Epidermal melanocyte (primary cell): Measurements from ENCODE around the gene CD1E.
"Not testable (repeated sequence)": the region's sequence is repeated elsewhere in the genome, so short reads cannot be mapped to it uniquely, and the experiment has no call there.

Experiments used
- DNase-seq: peaks from one replicate; pipeline ENCODE4 v3.0.0; 2011; ENCODE audit warnings: low spot score; ENCODE audit not compliant: insufficient read length

Gene CD1E

DNA sequence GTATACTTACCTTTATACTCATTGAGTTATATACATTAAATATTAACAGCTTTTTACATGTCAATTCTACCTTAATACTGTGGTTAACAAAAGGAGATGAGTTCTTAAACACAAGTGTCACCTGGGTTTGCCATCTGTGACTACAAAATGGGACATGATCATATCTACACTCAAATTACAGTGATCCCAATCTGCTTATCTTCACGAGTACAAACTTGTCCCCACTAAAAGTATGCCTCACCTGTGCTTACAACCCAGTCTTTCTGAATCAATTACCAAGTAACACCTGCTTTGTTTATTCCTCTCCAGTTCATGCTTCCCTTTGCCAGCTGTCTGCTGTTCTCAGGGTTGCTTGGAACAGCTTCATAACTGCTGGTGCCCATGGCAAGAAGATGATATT is 8.8 kb downstream of the CD1E start:
- no peak for DNase-seq

DNA sequence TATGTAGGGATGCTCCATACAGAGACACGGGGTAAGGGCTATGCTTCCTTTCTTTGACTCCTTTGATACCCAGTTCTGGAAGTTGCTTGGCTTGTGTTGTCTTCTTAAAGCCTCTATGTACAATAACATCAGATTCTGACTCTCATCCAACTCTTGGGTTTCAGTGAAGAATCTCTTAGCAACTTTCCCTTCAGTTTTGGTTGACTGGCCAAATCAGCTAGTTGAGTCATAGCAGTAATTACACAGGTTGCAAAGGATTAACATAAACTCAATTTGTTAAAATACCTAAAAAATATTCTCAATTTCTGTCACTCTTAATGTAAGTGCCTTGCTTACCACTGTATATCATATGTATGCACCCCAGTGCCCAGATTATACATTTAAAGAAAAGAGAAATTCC is 9.2 kb downstream of the CD1E start:
- no peak for DNase-seq

DNA sequence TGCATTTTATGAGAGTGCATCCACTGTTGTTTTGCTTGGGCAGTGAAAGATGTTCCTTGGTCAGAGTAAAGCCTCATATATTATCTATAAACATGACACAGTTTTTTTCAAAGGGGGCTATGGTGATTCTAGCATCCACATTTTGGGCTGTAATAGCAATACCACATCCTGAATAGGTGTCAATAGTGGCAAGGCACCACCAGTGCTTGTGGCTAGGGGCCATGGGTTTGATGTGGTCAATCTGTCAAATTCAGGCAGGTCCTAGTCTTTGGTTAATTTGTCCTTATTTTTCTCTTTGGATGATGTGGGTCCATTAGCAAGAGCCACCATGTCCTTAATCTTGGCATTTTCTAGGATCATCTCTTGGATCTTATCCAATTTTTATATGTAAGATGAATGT is 13.1 kb downstream of the CD1E start:
- no peak for DNase-seq

DNA sequence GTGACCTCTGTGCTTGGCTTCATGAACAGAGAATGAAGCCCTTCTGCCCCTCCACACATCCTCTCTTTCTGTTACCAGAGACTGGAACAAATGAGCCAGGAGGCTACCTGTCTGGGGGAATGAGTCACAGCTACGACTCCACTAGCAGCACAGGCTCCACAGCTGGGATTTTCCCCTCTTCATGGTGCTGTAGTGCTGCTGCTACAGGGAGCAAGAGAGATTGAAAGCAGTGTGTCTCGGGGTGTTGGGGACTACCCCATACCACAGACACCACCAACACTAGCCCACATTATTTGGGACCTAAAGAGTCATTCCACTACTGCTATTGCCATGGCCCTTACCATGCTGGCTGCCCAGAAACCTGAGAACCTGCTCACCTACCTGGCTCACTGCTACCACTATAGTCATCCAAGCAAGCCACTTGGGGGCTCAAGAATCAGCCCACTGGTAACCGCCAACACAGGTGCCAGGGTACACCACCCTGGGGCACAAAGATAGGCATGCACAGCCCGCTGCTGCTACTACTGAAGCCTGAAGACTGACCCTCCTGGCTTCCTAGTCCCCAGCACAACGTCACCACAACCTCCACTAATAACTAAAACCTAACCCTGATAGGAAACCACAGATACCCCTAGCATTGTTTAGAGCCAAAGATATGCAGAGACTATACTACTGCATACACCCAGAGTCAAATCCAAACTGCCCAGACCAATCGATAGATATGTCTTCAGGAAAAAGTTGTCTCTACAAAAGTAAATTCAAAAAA is 17.7 kb downstream of the CD1E start:
- DNase-seq, result no peak

DNA sequence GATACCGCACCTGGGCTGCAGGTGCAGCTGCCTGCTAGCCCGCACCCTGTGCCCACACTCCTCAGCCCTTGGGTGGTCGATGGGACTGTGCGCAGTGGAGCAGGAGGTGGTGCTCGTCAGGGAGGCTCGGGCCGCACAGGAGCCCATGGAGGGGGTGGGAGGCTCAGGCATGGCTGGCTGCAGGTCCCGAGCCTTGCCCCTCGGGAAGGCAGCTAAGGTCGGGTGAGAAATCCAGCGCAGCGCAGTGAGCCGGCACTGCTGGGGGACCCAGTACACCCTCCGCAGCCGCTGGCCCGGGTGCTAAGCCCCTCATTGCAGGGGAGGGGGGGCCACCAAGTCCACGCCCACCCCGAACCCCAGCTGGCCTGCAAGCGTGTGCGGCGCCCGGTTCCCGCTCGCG is 20.4 kb downstream of the CD1E start:
- DNase-seq, result not testable (repeated sequence)

DNA sequence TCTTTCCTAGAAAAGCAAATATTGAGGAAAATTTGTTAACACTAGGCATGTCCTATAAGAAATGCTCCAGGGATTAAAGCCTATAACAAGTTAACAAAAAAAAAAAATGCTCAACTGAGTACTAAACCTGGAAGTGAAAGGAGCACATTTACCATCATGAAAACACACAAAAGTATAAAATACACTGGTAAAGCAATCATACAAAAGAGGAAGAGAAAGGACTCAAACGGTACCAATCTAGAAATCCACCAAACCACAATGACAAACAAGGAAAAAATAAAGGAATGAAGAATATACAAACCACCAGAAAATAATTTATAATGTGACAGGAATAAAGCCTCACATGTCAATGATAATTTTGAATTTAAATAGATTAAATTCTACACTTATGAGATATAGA is 21.2 kb downstream of the CD1E start:
- DNase-seq, result no peak

DNA sequence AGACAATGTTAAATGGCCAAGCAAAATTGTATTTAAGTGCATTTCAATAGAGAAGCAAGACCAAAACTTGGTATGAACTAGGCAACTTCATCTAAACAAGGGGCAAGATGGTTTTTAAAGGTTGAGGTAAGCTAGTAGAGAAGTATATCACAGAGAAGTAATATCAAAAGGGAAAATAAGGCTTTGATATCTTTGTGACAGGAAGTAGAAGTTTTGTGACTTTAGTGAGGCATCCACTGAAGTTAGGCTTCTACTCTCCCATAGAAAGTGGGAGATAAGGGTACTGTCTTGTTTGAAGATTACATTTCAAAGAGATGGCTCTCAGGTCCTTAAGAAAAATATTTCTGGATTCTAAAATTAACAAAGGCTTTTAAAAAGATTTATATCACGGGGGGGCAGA is 36.6 kb downstream of the CD1E start:
- DNase-seq, result no peak

DNA sequence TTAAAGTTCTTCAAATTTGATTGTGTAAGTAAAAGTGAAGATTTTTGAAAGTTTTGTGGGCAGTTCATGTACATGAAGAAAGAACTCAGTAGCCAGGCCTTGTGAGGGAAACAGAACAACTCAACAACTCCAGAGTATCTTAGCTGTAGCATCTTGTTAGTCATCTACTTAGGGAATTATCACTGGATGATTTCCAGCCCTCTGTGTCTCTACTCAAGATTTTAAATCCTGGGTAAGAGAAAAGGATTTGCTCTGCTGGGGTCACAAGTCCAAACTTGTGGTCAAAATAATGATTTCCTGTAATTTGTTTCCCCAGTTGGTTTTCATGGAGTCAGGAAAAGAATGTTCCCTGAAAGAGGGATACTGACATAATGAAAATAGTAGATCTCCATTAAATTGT is 37.4 kb downstream of the CD1E start:
- no peak for DNase-seq

DNA sequence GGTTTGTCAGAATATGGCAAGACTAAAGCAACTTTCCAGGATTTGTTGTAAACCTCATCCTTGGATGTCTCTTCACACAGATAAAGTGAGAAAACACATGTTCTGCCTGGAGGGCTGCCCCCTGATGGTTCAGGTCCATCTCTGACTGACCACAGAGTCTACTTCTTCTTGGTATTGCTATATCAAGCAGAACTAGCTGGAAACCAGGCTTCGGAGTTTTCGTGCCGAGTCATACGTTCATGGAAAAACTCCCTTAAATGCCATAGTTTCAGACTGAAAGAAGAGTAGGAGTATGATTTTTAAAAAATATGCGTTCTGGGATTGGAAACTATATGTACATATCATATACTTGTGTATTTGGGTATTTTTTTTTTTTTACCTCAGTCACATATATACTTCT is 39.8 kb downstream of the CD1E start:
- no peak for DNase-seq

DNA sequence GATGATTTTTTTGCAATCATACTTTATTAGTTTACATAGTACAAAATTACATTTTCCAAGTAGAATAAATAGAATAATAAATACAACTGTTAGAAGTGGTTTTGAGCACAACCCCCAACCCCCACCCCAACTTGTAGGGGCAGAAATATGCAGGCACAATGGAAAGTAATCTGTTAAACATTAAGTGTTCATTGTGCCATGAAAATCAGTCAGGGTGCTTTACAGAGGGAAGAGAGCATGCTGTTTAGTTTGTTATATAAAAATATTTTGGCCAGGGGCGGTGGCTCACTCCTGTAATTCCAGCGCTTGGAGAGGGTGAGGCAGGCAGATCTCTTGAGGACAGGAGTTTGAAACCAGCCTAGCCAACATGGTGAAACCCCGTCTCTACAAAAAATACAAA is 43.0 kb downstream of the CD1E start:
- DNase-seq, result no peak

DNA sequence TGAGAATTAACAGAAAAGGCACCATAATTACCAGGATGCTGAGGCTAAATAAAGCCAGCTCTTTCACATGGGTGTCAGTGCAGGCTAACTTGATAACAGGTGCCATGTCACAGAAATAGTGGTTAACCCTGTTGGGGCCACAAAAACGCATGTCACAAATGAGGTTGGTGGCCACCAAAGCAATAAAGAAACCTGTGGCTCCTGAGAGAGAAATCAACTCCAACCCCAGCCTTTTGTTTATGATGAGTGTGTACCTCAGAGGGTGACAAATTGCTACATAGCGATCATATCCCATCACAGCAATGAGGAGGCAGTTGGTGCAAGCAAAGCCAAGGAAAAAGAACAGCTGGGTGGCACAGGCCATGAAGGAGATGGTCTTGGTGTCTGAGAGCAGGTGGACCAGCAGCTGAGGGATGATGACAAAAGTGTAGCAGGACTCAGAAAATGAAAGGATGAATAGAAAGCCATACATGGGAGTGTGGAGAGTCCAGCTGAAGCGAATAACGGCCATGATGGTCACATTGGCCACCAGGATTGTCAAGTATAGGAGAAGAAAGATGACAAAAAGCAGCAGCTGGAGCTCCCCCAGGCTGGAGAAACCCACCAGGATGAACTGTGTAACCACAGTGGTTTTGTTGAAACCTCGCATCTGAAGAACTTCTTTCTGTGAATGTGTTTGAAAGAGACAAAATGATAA is 45.3 kb downstream of the CD1E start, which contains the start of gene OR10T2:
Gene OR10T2 (minus strand): TSS at position 649 of the 697 bp plus-strand sequence. CDS start 0 bp downstream, at position 649.
- no peak for DNase-seq

DNA sequence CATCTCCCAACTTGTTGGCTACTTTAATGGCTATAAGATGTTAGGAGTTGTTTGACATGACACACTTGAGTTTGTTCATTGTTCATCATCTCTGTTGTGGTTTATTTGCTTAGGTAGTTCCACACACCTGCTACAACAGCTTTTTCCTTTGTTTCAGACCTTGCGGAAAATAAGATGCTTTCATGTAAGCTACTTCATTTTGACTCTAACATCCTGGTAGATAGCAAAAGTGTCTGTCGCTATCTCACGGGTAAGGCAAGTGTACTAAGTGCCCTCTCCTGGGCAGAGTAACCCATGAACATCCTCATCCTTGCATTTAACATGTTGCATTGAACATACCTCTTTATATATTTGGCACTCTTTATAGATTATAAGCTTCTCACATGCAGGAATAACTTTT is 47.2 kb downstream of the CD1E start:
- DNase-seq, result no peak

DNA sequence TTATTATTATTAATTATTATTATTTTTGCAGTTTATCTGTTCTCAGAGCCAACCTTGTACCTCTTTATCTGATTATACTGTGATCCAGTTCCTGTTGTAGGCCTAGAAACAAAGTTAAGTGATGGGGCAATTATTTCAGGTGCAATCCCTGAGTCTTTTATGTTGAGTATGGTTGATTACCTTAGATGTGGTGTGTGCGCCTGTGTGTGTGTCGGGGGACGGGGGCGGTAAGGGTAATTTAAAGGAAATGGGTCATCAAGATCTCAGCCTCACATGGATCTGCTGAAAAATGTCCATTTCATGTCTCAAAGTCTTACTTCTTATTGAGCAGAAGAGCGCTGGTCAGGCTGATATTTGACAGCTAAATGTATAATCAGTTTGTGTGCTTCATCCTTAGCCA is 53.4 kb downstream of the CD1E start:
- DNase-seq, result no peak
